ENCODE results near the gene NTM.

The NTM gene

GRCh38 chr11:131925829-131926228 lies 555.4 kb downstream of the NTM start:
- no peak for DNase-seq

DNA sequence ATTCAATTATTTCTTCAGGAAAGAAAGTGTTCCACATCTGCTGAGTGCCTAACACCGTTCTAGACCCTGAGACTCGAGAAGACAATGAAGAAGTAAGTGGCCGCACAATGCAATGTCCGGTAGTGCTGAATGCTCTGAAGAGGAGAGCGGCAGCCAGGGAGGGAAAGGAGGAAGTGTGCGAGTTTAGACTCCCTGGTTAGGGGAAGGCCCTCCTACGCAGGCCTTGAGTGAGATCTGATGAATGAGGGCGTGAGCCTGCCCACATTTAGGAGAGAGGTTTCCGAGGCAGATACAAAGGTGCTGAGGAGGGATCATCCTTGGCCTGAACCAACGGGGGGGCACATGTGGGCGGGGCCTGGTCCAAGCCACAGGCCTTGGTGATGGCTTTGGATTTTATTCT lies 558.6 kb downstream of the NTM start:
- peak; percentile 69 to 85 (median 82) for DNase-seq

- no peak for DNase-seq
Measured at GRCh38 chr11:131932584-131933325, 562.3 kb downstream of the NTM start.

GRCh38 chr11:131934006-131934405 lies 563.6 kb downstream of the NTM start:
- no peak for DNase-seq

DNA sequence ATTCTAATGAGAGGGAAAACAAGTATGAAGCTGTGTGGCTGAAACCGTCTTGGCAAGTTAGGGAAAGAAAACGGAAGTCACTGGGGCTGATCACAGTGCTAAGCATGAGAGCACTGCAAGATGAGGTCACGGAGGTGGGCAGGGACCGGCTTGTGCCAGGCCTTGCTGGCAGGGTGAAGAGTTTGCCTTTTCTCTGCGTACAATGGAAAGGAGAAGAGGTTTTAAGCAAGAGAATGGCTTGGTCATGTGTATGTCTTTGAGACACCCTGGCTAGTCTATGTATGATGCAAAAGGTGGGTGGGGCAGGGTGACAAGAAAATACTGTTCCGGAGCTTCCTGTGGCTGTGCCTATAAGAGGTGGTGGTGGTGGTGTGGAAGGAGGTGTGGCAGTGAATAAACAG lies 567.9 kb downstream of the NTM start:
- DNase-seq, result peak; percentile 53 to 74 (median 62)

GRCh38 chr11:131940126-131940525 lies 569.7 kb downstream of the NTM start:
- DNase-seq, result no peak

DNA sequence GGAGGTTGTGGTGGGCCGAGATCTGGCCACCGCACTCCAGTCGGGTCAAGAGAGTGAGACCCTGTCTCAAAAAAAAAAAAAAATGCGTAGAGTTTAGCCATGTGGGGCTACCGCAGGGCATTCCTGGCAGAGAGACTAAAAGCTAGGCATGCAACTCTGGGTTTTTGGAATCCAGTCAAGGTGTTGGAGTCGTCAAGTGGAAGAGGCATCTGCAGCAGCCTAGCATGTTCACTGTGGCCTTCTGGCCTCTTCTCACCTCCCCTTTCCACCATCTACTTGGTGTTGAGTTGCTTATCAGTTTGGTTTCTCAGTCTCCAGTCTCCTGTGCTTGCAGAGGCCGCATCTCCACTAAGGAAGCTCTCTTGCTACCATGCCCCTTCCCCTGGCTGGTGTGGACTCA lies 572.5 kb downstream of the NTM start:
- DNase-seq, result no peak

DNA sequence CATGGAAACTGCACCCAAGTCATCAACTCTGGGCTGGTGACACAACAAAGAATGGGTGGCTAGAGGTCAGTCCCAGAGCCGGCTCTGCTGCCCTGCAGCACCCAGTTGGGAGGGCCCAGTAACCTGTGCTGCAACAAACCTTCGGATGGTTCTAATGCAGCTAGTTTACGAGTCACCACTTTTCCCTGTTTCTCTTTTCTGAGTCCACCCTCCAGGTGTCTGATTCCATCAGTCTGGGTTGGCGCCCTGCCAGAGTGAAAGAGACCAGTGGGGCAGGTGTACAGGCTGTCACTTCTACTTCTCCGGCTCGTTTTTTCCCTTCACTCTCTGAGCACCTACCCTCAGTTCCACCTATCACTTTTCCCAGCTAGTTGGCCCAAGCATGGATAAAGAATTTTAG lies 572.9 kb downstream of the NTM start:
- DNase-seq, result no peak

DNA sequence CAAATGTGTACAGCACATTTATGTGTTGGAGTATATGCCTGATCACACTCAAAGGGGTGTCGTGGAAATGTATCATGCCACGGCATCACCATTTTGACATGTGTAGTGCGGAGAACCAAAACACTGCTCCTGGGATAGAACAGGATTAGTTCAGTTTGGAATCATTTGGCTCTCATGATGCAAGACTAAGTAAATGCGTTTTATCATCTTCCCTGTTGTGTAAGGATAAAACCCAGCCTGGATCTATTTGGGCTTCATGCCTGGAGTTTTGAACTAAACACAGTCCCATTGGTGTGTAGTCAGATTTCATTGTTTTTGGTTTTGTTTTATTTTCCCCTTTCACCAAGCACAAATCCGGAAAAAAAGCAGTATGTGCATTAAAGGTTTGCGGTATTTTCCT lies 574.3 kb downstream of the NTM start:
- DNase-seq, result no peak

GRCh38 chr11:131945706-131946105 lies 575.3 kb downstream of the NTM start:
- no peak for DNase-seq

DNA sequence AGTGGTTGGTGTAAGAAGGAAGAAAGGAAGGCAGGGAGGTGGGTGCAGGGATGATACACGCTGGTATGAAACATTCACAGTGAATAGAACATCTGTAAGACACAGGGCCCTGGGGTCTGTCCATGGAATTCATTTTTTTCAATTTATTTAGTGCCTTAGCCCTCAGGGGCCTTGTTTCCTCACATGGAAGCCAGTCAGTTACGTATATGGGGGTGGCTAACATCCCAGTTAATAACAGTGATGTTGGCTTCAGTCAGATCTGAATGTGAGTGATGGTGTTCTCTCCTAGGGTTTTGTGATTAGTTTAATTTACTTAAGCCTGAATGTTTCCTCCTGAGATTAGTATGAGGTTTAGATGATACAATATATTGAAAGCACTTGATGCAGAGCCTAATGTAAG lies 577.1 kb downstream of the NTM start:
- no peak for DNase-seq

GRCh38 chr11:131951121-131951520 lies 580.7 kb downstream of the NTM start:
- no peak for DNase-seq

- DNase-seq, result no peak
Measured at GRCh38 chr11:131954146-131954545, 583.7 kb downstream of the NTM start.

- peak in 1 of 4 experiments; percentile 8 for DNase-seq
Measured at GRCh38 chr11:131955904-131956303, 585.5 kb downstream of the NTM start.

DNA sequence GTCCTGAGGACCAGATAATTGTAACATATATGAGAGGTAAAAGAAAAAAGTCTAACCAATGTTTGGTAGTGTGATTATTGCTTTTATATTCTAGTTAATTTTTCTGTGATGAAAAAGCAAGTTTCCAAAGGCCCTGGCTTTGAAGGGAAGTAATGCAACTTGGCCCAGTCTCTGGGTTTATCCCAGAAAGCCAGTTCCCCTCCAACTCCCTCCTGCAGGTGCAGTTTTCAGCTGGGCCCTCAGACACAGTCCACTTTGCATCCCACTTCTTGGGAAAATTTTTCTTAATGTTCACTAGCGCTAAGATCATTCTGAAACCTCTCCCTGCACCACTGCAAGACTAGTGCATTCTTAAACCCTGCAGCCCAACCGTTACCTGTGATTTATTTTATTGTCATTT lies 586.8 kb downstream of the NTM start:
- no peak for DNase-seq

- no peak for DNase-seq
Measured at GRCh38 chr11:131957875-131958274, 587.5 kb downstream of the NTM start.

DNA sequence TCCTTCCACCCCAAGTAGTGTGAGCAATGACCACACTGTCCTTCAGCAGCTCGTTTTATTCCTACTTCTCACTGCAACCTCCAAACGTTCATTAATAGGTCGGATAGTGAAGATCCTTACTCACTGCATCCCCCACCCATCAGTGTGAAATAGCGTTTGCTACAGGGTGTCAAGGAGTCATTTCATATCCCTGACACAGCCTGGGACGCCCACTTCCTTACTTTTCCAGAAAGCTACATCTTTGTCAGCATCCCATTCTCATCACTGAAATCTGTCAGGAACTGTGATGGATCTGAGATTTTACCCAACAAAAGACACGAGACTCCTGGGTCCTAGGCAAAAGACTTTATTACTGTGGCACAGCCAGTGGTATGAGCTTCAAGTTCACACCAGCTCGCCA lies 592.4 kb downstream of the NTM start:
- DNase-seq, result no peak

DNA sequence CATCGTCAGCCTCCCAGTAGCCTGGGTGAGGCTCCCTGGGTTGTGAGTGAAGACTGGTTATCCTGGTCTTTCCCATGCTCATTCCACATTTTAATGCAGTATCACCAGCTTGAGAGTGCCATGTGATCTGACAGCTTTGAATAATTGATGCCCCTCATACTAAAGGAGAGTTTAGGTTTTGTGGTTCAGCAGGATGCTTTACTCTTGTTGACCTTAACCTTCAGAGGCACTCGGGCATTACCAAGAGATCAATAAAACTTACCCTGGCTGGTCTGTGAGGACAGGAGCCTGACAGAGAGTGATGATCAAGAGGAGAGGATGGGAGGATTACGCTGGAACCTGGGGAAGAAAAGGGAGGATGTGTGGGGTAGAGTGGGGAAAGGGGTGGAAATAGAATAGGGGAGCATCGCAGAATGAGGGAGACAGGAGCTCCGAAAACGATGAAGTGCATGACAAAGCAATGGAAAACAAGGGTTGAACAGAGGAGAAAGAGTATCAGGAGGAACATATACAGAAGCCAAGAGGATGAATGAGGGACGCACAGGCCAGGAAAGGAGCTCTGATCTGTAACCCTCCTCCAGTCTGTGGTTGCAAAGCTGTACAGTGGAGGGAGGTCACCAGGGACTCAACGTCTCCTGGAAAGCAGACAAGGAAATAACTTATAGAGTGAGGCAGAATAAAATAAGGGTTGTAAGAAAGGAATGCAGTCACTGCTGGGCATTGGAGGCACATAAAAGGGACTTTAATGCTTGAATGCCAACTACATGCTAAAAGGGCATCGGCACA lies 594.5 kb downstream of the NTM start:
- DNase-seq, result no peak

- DNase-seq, result no peak
Measured at GRCh38 chr11:131965504-131965903, 595.1 kb downstream of the NTM start.

DNA sequence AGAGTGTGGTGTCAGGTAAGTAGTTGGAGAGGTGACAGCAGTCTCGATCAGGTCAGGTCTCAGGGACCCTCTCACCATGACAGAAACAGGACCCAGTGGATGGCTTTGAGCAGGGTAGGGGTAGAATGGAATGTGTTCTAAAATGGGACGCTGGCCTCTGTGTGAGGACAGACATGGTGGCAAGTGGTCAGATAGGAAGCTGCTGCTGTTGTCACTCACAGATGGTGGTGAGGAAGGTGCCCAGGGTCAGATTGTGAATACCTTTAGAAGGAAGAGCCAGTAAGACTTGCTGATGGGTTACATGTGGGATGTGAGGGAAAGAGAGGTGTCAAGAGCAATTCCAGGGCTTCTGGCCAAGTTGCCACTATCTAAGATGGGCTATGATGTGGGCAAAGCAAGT lies 596.3 kb downstream of the NTM start:
- no peak for DNase-seq

DNA sequence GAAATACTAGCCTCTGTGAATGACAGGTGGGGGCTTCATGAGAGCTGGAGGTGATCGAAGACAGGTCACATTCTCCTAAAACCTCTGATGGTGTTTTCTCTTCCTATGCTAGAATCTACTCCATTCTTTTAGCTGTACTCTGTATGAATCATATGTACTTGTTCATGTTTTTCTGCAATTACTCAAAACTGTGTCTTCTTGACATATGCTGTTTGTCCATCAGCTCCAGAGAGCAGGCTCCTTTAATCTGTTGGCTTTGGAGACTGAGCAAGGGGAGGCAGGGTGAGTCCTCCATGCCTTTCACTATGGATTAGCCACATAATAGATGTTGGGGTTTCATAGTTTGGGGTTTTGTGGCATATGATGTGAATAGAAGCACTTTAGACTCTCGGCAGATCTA lies 598.8 kb downstream of the NTM start:
- DNase-seq, result no peak

DNA sequence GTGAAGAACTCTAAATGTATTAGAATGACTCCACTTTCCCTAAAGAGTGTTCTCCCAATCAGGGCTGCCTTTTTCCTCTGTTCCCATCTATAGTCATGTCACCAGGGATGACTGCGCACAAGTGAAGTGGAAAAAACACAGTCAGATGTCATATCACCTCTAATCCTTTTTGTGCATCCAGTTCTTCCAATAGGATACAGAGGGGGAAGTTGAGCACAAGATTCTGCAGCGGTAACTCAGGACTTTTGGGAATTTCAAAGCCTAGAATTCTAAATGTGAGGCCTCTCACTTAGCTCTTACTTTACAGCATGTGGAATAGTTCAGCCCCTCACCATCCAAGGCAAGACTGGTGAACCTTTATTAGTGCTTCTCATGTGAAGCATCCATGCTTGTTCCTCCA lies 602.6 kb downstream of the NTM start:
- DNase-seq, result no peak

DNA sequence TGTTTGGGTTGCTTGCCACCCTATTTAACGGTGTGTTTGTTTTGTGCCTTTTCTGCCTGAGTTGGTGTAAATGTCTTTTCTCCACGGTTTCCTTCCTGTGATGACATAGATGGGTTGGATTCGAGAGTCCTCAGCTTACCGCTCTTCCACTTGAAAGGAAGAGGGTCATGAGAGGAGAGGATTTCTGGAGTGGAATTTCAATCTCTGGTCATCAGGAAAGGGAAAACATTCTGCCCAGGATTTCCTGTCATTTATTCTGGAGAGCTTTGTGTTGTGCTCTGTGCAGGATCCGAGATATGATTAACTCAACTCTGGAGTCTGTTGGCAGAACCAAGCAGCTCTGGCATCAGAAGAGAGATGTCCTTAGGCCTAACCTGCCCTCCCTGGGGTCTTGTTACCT lies 605.2 kb downstream of the NTM start:
- DNase-seq, result no peak

GRCh38 chr11:131976021-131976420 lies 605.6 kb downstream of the NTM start:
- no peak for DNase-seq

All from suppressor macrophage (primary cell).